ENCODE results near the gene OPA3.

Gene OPA3

GRCh38 chr19:45483033-45483432 is 101.6 kb downstream of the OPA3 start:
- Histone ChIP-seq H3K79me2 (ENCODE audit: insufficient read depth, low read length) (no peaks in the 10 kb centered on the region), H3K36me3 (ENCODE audit: insufficient read depth, low read length) (no peaks in the 10 kb centered on the region), H4K20me1 (ENCODE audit: insufficient read depth, low read length) (no peaks in the 10 kb centered on the region), H3K27ac (ENCODE audit: low read length) (no peak overlapping the region), H3K9ac (ENCODE audit: low read depth, low read length) (no peak overlapping the region), H3K9me3 (ENCODE audit: insufficient read depth, low read length, severe bottlenecking) (no peaks in the 10 kb centered on the region), H3K27me3 (ENCODE audit: insufficient read depth, low read length, poor library complexity) (no peaks in the 10 kb centered on the region), H3K4me1 (ENCODE audit: insufficient read depth, low read length) (peaks cover 29% of the 10 kb centered on the region), H2AFZ (ENCODE audit: low read depth, low read length) (no peak overlapping the region), H3K4me2 (ENCODE audit: insufficient read depth, low read length) (no peak overlapping the region), H3K4me3 (ENCODE audit: low read depth in 1 of 2, low read length in 2 of 2) (no peak overlapping the region)
- no peak for ATAC-seq (ENCODE audit: insufficient read depth, low read depth)
- TF ChIP-seq CTCF (IDR thresholded peaks at IDR 0.05; ENCODE audit: borderline replicate concordance, extremely low read depth, low read length, poor library complexity, severe bottlenecking) (no peak), EZH2 (IDR thresholded peaks at IDR 0.05; ENCODE audit: borderline replicate concordance, low read depth, low read length, severe bottlenecking) (no peak)
- DNase-seq: no peak

GRCh38 chr19:45478454-45479238 is 106.0 kb downstream of the OPA3 start:
- H3K9me3 ChIP-seq (ENCODE audit: insufficient read depth, low read length, severe bottlenecking): no peaks in the 10 kb centered on the region
- peak overlapping the region; percentile 82 for H2AFZ ChIP-seq (ENCODE audit: low read depth, low read length)
- no peaks in the 10 kb centered on the region for H4K20me1 ChIP-seq (ENCODE audit: insufficient read depth, low read length)
- peak overlapping the region; percentile 82 for H3K27ac ChIP-seq (ENCODE audit: low read length)
- H3K4me2 ChIP-seq (ENCODE audit: insufficient read depth, low read length): peak overlapping the region; percentile 62
- H3K36me3 ChIP-seq (ENCODE audit: insufficient read depth, low read length): no peaks in the 10 kb centered on the region
- DNase-seq: peak; percentile 89
- peak; percentile 88 for ATAC-seq (ENCODE audit: insufficient read depth, low read depth)
- no peaks in the 10 kb centered on the region for H3K79me2 ChIP-seq (ENCODE audit: insufficient read depth, low read length)
- H3K4me3 ChIP-seq (ENCODE audit: low read depth in 1 of 2, low read length in 2 of 2): peak overlapping the region; percentile 16 to 61; a peak in 3 of 4 replicates
- H3K9ac ChIP-seq (ENCODE audit: low read depth, low read length): peak overlapping the region; percentile 47
- no peak for TF ChIP-seq EZH2 (IDR thresholded peaks at IDR 0.05; ENCODE audit: borderline replicate concordance, low read depth, low read length, severe bottlenecking)
- peak; percentile 96 for TF ChIP-seq CTCF (IDR thresholded peaks at IDR 0.05; ENCODE audit: borderline replicate concordance, extremely low read depth, low read length, poor library complexity, severe bottlenecking)
- peaks cover 26% of the 10 kb centered on the region for H3K4me1 ChIP-seq (ENCODE audit: insufficient read depth, low read length)
- peaks cover 2% of the 10 kb centered on the region for H3K27me3 ChIP-seq (ENCODE audit: insufficient read depth, low read length, poor library complexity)

GRCh38 chr19:45477713-45478453 is 106.7 kb downstream of the OPA3 start:
- DNase-seq (peak; percentile 10), ATAC-seq (ENCODE audit: insufficient read depth, low read depth) (no peak)
- H2AFZ ChIP-seq (ENCODE audit: low read depth, low read length): peak overlapping the region; percentile 61
- H3K9me3 ChIP-seq (ENCODE audit: insufficient read depth, low read length, severe bottlenecking): no peaks in the 10 kb centered on the region
- H3K79me2 ChIP-seq (ENCODE audit: insufficient read depth, low read length): no peaks in the 10 kb centered on the region
- peaks cover 2% of the 10 kb centered on the region for H3K27me3 ChIP-seq (ENCODE audit: insufficient read depth, low read length, poor library complexity)
- H3K4me2 ChIP-seq (ENCODE audit: insufficient read depth, low read length): peak overlapping the region; percentile 62
- peak overlapping the region; percentile 47 for H3K9ac ChIP-seq (ENCODE audit: low read depth, low read length)
- peak overlapping the region; percentile 2 to 61; a peak in 3 of 4 replicates for H3K4me3 ChIP-seq (ENCODE audit: low read depth in 1 of 2, low read length in 2 of 2)
- H3K4me1 ChIP-seq (ENCODE audit: insufficient read depth, low read length): peaks cover 26% of the 10 kb centered on the region
- TF ChIP-seq CTCF (IDR thresholded peaks at IDR 0.05; ENCODE audit: borderline replicate concordance, extremely low read depth, low read length, poor library complexity, severe bottlenecking): no peak
- TF ChIP-seq EZH2 (IDR thresholded peaks at IDR 0.05; ENCODE audit: borderline replicate concordance, low read depth, low read length, severe bottlenecking): peak; percentile 41
- no peaks in the 10 kb centered on the region for H3K36me3 ChIP-seq (ENCODE audit: insufficient read depth, low read length)
- peak overlapping the region; percentile 19; the same call in 1 of the 2 replicates for H3K27ac ChIP-seq (ENCODE audit: low read length)
- no peaks in the 10 kb centered on the region for H4K20me1 ChIP-seq (ENCODE audit: insufficient read depth, low read length)

All from DND-41 (cell line).